ENCODE measurements around the gene NAA15.
"Not testable (repeated sequence)": the region's sequence is repeated elsewhere in the genome, so short reads cannot be mapped to it uniquely, and the experiment has no call there.

Gene NAA15

GRCh38 chr4:139367421-139368090 lies 66.3 kb downstream of the NAA15 start:
- no peak for DNase-seq (ENCODE audit: low read depth in 2 of 2)

- DNase-seq (ENCODE audit: low read depth in 2 of 2), result no peak
Observed at GRCh38 chr4:139368998-139369397, 67.7 kb downstream of the NAA15 start.

- no peak for DNase-seq (ENCODE audit: low read depth in 2 of 2)
Observed at GRCh38 chr4:139374251-139374650, 72.9 kb downstream of the NAA15 start.

GRCh38 chr4:139386421-139386820 lies 85.1 kb downstream of the NAA15 start:
- no peak for DNase-seq (ENCODE audit: low read depth in 2 of 2)

GRCh38 chr4:139389102-139389501 lies 87.8 kb downstream of the NAA15 start:
- DNase-seq (ENCODE audit: low read depth in 2 of 2), result no peak

- no peak for DNase-seq (ENCODE audit: low read depth in 2 of 2)
Observed at GRCh38 chr4:139389991-139390390, 88.7 kb downstream of the NAA15 start.

GRCh38 chr4:139391731-139392130 lies 90.4 kb downstream of the NAA15 start:
- DNase-seq (ENCODE audit: low read depth in 2 of 2), result no peak

- no peak for DNase-seq (ENCODE audit: low read depth in 2 of 2)
Observed at GRCh38 chr4:139392797-139393196, 91.5 kb downstream of the NAA15 start.

- DNase-seq (ENCODE audit: low read depth in 2 of 2), result no peak
Observed at GRCh38 chr4:139401368-139401767, 100.1 kb downstream of the NAA15 start.

GRCh38 chr4:139402436-139402835 lies 101.1 kb downstream of the NAA15 start:
- no peak for DNase-seq (ENCODE audit: low read depth in 2 of 2)

- DNase-seq (ENCODE audit: low read depth in 2 of 2), result no peak
Observed at GRCh38 chr4:139403462-139403861, 102.2 kb downstream of the NAA15 start.

GRCh38 chr4:139410312-139410711 lies 109.0 kb downstream of the NAA15 start:
- DNase-seq (ENCODE audit: low read depth in 2 of 2), result no peak

GRCh38 chr4:139414671-139415210 lies 113.4 kb downstream of the NAA15 start:
- DNase-seq (ENCODE audit: low read depth in 2 of 2), result not testable (repeated sequence)

GRCh38 chr4:139416073-139416673 lies 114.9 kb downstream of the NAA15 start:
- DNase-seq (ENCODE audit: low read depth in 2 of 2), result no peak

GRCh38 chr4:139419388-139419914 lies 118.1 kb downstream of the NAA15 start:
- DNase-seq (ENCODE audit: low read depth in 2 of 2), result no peak

GRCh38 chr4:139420652-139421051 lies 119.3 kb downstream of the NAA15 start:
- DNase-seq (ENCODE audit: low read depth in 2 of 2), result no peak

- no peak for DNase-seq (ENCODE audit: low read depth in 2 of 2)
Observed at GRCh38 chr4:139436122-139436521, 134.8 kb downstream of the NAA15 start.

GRCh38 chr4:139438141-139438540 lies 136.8 kb downstream of the NAA15 start:
- no peak for DNase-seq (ENCODE audit: low read depth in 2 of 2)

- DNase-seq (ENCODE audit: low read depth in 2 of 2), result no peak
Observed at GRCh38 chr4:139441029-139441428, 139.7 kb downstream of the NAA15 start.

GRCh38 chr4:139443661-139444060 lies 142.4 kb downstream of the NAA15 start:
- DNase-seq (ENCODE audit: low read depth in 2 of 2), result no peak

- DNase-seq (ENCODE audit: low read depth in 2 of 2), result not testable (repeated sequence)
Observed at GRCh38 chr4:139444881-139445280, 143.6 kb downstream of the NAA15 start.

GRCh38 chr4:139447078-139447477 lies 145.8 kb downstream of the NAA15 start:
- not testable (repeated sequence) for DNase-seq (ENCODE audit: low read depth in 2 of 2)

GRCh38 chr4:139450586-139450985 lies 149.3 kb downstream of the NAA15 start:
- no peak for DNase-seq (ENCODE audit: low read depth in 2 of 2)
